ENCODE results near the gene GALNS.
"Not testable (repeated sequence)": the region's sequence is repeated elsewhere in the genome, so short reads cannot be mapped to it uniquely, and the experiment has no call there.

The GALNS gene

GRCh38 chr16:88799569-88800276 is 57.0 kb downstream of the GALNS start:
- FAIRE-seq = no peak

- no peak for FAIRE-seq
These were observed 57.8 kb downstream of the GALNS start for GRCh38 chr16:88798772-88799455.

DNA sequence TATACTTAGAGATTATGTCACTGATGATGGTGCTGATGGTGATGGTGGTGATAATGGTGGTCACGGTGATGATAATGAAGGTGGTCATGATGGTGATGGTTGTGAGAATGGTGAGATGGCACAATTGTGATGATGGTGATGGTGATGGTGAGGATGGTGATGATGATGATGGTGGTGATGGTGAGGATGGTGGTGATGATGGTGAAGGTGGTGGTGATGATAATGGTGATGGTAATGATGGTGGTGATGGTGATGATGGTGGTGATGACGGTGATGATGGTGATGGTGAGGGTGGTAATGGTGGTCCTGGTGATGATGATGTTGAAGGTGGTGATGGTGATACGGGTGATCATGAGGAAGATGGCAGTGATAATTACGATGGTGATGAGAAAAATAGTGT is 58.7 kb downstream of the GALNS start:
- FAIRE-seq = no peak

GRCh38 chr16:88796278-88796677 is 60.5 kb downstream of the GALNS start:
- no peak for FAIRE-seq

- FAIRE-seq = no peak
These were observed 63.3 kb downstream of the GALNS start for GRCh38 chr16:88793251-88793954.

DNA sequence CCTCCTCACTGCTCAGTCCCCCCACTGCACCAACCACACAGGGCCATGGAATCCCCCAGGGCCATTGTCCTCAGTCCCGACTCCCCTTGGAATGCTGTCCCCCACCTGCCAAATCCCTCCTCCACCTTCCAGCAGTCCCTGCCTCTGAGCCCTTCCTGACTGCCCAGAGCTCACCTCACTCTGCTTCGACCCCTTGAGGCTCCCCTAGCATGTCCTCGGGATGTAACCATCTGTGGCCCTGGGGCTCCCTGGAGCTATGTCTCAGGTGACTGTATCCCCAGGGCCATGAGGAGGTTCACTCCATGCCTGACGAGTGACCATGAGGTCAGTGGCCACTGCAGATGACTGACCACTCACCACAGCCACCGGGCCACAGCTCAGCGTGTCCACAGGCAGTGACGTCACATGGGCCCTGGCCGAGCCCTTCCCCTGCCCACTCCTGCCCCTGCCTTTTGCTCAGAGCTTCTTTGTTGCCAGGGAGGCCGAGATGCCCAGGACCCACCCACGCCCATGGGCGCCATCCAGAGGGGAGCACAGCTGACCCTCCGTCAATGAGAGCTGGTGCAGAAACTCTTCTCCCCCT is 64.0 kb downstream of the GALNS start:
- FAIRE-seq = no peak

- FAIRE-seq = no peak
These were observed 64.6 kb downstream of the GALNS start for GRCh38 chr16:88792078-88792550.

DNA sequence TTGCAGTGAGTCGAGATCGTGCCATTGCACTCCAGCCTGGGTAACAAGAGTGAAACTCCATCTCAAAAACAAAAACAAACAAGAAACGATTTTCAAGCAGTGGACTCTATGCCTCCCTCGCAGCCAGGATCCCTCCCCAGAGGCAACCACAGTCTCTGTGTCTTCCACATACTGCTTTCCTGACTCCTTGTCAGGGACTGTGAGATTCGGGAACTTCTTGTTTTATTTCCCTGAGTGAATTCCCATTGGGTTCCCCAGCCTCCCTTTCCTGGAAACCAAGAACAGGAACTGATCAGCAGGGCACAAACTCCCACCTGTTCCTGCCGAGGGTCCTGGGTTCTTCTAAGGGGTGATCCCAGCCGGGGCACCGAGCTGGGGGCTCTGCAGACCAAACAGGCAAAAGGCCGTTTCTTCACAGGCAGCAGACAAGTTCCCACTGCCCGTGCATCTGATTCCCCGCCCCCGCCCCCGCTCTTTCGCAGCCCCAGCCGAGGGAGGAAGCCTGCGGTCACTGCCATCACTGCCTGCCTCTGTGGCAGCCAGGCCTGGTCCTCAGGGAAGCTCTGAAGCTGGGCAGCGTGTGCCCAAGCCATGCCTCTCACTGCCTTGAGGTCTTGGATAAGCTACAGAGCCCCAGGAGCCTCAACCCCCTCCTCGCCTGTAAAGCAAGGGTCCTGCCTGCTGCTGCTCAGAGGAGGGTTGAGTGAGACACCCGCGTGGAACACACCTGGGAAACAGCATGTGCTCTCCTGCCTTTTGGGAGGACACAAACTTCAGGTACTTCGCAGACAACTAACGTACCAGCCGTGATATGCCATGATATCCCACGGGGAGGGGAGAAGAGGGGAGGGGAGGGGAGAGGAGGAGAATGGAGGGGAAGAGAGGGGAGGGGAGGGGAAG is 66.2 kb downstream of the GALNS start:
- no peak for FAIRE-seq

DNA sequence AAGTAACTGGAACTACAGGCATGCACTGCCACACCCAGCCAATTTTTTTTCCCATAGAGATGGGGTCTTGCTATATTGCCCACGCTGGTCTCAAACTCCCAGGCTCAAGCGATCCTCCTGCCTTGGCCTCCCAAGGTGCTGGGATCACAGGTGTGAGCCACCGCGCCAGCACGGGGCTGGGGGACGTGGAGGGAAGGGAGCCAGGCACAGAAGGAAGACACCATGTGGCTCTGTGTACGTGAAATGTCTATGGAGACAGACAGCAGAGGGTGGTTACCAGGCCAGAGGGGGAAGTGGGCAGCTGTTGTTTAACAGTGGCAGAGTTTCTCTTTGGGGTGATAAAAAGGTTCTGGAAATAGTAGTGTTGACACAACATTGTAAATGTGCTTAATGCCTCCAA is 67.2 kb downstream of the GALNS start:
- no peak for FAIRE-seq

GRCh38 chr16:88788749-88789148 is 68.0 kb downstream of the GALNS start:
- FAIRE-seq = not testable (repeated sequence)

- no peak for FAIRE-seq
These were observed 69.0 kb downstream of the GALNS start for GRCh38 chr16:88787579-88788314.

- no peak for FAIRE-seq
These were observed 71.4 kb downstream of the GALNS start, which contains the start of gene PIEZO1 for GRCh38 chr16:88785106-88785924. TSS of gene PIEZO1 (minus strand) at chr16:88785220. CDS start at chr16:88784964, 256 bp downstream.

GRCh38 chr16:88784856-88785105 is 72.0 kb downstream of the GALNS start:
- FAIRE-seq = no peak

DNA sequence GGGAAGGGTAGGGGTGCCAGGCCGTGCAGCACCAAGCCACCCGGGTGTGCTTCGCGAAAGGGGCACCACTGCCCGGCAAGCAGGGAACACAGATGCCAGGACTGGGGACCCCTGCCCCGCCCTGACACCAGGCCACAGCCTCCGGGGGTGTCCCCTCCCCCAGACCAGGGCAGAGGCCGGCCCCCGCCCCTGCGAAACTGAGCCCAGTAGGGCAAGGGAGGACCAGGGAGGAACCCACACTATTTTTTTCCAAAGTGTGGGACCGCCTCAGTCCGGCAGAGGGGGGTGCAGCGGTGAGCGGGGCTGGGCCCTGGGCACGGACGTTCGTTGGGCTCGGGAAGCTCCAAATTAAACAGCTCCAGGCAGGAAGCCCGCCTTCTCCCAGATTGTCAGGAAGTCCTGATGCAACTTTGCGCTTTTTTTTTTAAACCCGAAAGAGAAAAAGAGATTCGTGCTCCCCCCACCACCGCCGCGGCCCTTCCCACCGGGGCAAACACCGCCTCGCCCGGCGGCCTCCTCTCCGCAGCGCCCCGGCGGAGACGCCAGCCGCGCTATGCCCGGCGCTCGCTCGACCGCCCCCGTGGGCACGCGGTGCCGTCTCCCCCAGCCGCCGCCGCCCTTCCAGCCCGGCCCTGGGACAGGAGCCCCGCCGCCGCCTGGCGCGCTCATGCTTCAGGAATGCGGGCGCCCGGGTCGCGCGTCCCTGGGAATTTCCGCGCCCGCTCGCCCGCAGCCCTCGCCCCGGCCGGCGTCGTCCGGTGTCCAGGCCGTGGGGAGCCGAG is 72.5 kb downstream of the GALNS start:
- FAIRE-seq = no peak

- FAIRE-seq = no peak
These were observed 73.2 kb downstream of the GALNS start for GRCh38 chr16:88783391-88784073.

- no peak for FAIRE-seq
These were observed 74.0 kb downstream of the GALNS start for GRCh38 chr16:88782454-88783390.

GRCh38 chr16:88781140-88782077 is 75.3 kb downstream of the GALNS start:
- FAIRE-seq = no peak
